HEK293T (cell line): Measurements from ENCODE around the gene ESAM.

Experiments used
- ARNT ChIP-seq: fragments of 450-650 bp; IDR thresholded peaks from 2 replicates; pipeline ENCODE4 v1.6.1; 2017; ENCODE audit warnings: mild to moderate bottlenecking
- BHLHE40 ChIP-seq: fragments of 450-650 bp; IDR thresholded peaks from 2 replicates; pipeline ENCODE4 v1.6.1; 2016; ENCODE audit warnings: mild to moderate bottlenecking, moderate library complexity, borderline replicate concordance
- ELF4 ChIP-seq: fragments of 450-650 bp; IDR thresholded peaks from 2 replicates; pipeline ENCODE4 v1.6.1; 2017; ENCODE audit warnings: antibody characterized with exemption
- FOXA1 ChIP-seq: fragments of 450-650 bp; IDR thresholded peaks from 2 replicates; pipeline ENCODE4 v1.6.1; 2016; ENCODE audit warnings: mild to moderate bottlenecking
- FOXK2 ChIP-seq: fragments of 450-650 bp; IDR thresholded peaks from 2 replicates; pipeline ENCODE4 v1.6.1; 2016; ENCODE audit warnings: mild to moderate bottlenecking
- FOXM1 ChIP-seq: fragments of 450-650 bp; IDR thresholded peaks from 2 replicates; pipeline ENCODE4 v1.6.1; 2017; ENCODE audit warnings: mild to moderate bottlenecking, borderline replicate concordance
- L3MBTL2 ChIP-seq: fragments of 450-650 bp; conservative IDR thresholded peaks from 2 replicates; pipeline ENCODE4 v1.6.1; 2016; ENCODE audit warnings: mild to moderate bottlenecking
- LEF1 ChIP-seq: fragments of 450-650 bp; IDR thresholded peaks from 2 replicates; pipeline ENCODE4 v1.6.1; 2017; ENCODE audit warnings: mild to moderate bottlenecking, borderline replicate concordance
- NFRKB ChIP-seq: fragments of 450-650 bp; IDR thresholded peaks from 2 replicates; pipeline ENCODE4 v1.6.1; 2016; ENCODE audit warnings: mild to moderate bottlenecking, moderate library complexity
- SP1 ChIP-seq: fragments of 450-650 bp; IDR thresholded peaks from 2 replicates; pipeline ENCODE4 v1.6.1; 2017
- SUZ12 ChIP-seq: fragments of 450-650 bp; IDR thresholded peaks from 2 replicates; pipeline ENCODE4 v1.6.1; 2016; ENCODE audit warnings: mild to moderate bottlenecking
- TARDBP ChIP-seq: fragments of 450-650 bp; IDR thresholded peaks from 2 replicates; pipeline ENCODE4 v1.6.1; 2016
- TF ChIP-seq, protein P1 (sequence below): fragments of 450-650 bp; IDR thresholded peaks from 2 replicates; pipeline ENCODE4 v1.6.1; 2016

DNA sequence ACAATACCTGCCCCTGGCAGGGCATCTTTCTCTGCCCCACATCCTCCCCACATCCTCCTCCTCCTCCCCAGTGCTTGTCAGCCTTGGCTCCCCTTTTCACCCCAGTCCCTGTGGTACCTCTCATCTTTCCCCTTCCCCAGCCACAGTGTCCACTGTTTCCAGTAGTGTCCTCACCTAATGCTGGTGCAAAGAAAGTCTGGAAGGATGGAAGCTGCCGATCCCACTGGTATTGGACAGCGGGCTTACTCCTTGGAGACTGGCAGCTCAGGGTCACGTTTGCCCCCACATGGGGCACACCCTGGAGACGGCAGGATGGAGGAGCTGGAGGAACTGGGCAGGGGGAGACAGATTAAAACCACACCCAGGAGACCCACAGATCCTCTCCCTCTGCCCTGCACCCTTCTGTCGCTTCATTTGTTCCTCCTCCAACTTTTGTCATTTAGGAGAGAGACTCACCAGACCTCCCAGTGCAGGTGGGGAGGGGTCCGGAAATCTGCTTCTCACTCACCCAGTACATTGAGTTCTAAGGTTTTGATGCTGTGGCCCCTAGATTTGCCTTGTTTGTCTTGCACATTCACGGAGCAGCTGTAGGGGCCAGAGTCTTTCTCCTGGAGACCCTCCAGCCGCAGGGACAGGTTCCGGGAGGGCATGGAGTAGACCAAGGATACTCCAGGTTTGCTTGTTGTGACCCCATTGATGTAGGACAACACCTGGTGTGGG is 5.9 kb downstream of the ESAM start:
- TF ChIP-seq SP1 (no peak), FOXM1 (no peak), ELF4 (no peak), FOXA1 (no peak), BHLHE40 (no peak), LEF1 (no peak), NFRKB (no peak), TARDBP (no peak), L3MBTL2 (no peak), SUZ12 (no peak), ARNT (no peak), FOXK2 (no peak)
- TF ChIP-seq, protein P1, sequence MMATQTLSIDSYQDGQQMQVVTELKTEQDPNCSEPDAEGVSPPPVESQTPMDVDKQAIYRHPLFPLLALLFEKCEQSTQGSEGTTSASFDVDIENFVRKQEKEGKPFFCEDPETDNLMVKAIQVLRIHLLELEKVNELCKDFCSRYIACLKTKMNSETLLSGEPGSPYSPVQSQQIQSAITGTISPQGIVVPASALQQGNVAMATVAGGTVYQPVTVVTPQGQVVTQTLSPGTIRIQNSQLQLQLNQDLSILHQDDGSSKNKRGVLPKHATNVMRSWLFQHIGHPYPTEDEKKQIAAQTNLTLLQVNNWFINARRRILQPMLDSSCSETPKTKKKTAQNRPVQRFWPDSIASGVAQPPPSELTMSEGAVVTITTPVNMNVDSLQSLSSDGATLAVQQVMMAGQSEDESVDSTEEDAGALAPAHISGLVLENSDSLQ, result no peak
